Endothelial cell of umbilical vein (primary cell): ENCODE data around the gene LSG1.

Source experiments
- CTCF ChIP-seq, 2 donors: IDR thresholded peaks; 1 replicate in 1 of 2; 2 replicates in 1 of 2; pipeline ENCODE4 v1.5.1; 2011; ENCODE audit warnings: low read length in 2 of 2, mild to moderate bottlenecking in 2 of 2, moderate library complexity in 2 of 2, control low read depth in 1 of 2, inconsistent platforms in 1 of 2, low read depth in 1 of 2; ENCODE audit not compliant: insufficient read depth in 1 of 2; ENCODE audit errors: extremely low read depth in 1 of 2
- EZH2 ChIP-seq: IDR thresholded peaks from 2 replicates; pipeline ENCODE4 v1.6.1; 2012; ENCODE audit warnings: borderline replicate concordance, low read depth, mild to moderate bottlenecking, moderate library complexity, low read length, inconsistent platforms; ENCODE audit not compliant: severe bottlenecking
- JUN ChIP-seq: IDR thresholded peaks from 2 replicates; pipeline ENCODE4 v1.6.1; 2011; ENCODE audit warnings: borderline replicate concordance, low read depth; ENCODE audit not compliant: insufficient read length, insufficient read depth
- MAX ChIP-seq: IDR thresholded peaks from 2 replicates; pipeline ENCODE4 v1.6.1; 2011; ENCODE audit not compliant: insufficient read depth, insufficient read length
- MYC ChIP-seq: IDR thresholded peaks from one replicate; pipeline ENCODE4 v1.6.1; 2011; ENCODE audit warnings: mild to moderate bottlenecking, low read depth, low read length
- POLR2A ChIP-seq: IDR thresholded peaks from 2 replicates; pipeline ENCODE4 v1.6.1; 2012; ENCODE audit warnings: low read depth, mild to moderate bottlenecking, control low read depth, low read length
- POLR2AphosphoS5 ChIP-seq: IDR thresholded peaks from 2 replicates; pipeline ENCODE4 v1.6.1; 2012; ENCODE audit warnings: low read depth, mild to moderate bottlenecking, control low read depth, low read length, moderate library complexity; ENCODE audit not compliant: insufficient read depth

- peak; percentile 87 for TF ChIP-seq POLR2A
- peak; percentile 14 to 35 for TF ChIP-seq CTCF (IDR thresholded peaks at IDR 0.05; ENCODE audit: extremely low read depth in 1 of 2, insufficient read depth in 1 of 2, low read depth in 1 of 2, low read length in 2 of 2)
- no peak for TF ChIP-seq MYC
- TF ChIP-seq EZH2, result no peak
- no peak for TF ChIP-seq JUN
- TF ChIP-seq POLR2AphosphoS5, result peak; percentile 31
- no peak for TF ChIP-seq MAX
Observed at GRCh38 chr3:194687638-194688199, 15.7 kb upstream of the LSG1 start.
